Measurements from ENCODE around the gene DCC.

Gene DCC

DNA sequence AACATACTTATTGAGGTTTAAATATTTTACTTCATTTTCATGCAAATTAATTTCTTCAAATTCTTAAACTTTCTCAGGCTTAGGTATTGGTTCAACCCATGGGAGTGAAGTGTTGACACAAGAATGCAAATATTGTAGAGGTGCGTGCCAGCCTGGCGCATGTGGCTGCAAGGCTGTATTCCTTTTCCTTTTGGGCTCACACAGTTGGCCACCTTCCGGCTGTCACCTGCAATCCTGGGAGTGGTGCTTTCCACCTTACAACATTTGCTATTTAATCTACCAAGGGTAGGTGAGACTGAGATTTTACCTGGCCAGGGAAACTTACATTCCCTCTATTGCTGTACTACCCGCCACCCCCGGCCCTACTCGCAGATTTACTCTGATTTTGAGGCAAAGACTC, 141.1 kb downstream of the DCC start:
- DNase-seq (ENCODE audit: low read depth, low spot score) = no peak
- H3K27ac ChIP-seq = no peak overlapping the region

DNA sequence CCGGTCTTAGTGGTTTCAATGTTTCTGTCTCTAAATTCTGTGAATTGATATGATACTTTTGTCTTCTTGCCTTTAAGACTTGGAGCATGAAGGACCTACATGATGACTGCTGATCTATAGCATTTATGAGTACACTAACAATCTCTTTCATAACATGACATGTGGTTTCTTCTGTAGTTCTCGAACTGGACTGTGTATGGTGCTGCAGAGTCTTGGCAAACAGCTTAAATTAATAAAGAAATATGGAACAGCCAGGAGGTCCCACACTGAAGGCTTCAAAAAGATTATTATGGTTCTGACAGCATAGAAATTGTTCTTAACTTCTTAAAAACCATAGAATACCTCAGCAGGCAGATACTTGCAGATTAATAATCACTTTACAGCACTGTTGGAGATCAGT, 145.0 kb downstream of the DCC start:
- no peak for DNase-seq (ENCODE audit: low read depth, low spot score)
- no peak overlapping the region for H3K27ac ChIP-seq

DNA sequence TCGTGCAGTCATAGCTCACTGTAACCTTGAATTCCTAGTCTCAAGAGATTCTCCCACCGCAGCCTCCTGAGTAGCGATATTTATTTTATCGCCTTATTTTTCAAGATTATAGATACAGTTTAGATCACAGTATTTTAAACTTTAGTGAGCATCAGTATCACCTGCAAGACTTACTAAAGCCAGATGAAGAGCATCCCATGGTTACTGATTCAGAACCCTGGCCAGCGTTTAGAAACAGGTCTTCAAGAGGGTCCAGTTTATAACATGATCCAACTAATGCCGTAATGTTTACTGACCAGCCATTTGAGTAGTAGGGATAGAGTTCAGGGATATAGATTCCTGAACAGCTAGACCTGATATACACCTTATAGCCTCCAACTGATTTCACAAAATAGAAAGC, 146.1 kb downstream of the DCC start:
- no peak for DNase-seq (ENCODE audit: low read depth, low spot score)
- H3K27ac ChIP-seq = no peak overlapping the region

DNA sequence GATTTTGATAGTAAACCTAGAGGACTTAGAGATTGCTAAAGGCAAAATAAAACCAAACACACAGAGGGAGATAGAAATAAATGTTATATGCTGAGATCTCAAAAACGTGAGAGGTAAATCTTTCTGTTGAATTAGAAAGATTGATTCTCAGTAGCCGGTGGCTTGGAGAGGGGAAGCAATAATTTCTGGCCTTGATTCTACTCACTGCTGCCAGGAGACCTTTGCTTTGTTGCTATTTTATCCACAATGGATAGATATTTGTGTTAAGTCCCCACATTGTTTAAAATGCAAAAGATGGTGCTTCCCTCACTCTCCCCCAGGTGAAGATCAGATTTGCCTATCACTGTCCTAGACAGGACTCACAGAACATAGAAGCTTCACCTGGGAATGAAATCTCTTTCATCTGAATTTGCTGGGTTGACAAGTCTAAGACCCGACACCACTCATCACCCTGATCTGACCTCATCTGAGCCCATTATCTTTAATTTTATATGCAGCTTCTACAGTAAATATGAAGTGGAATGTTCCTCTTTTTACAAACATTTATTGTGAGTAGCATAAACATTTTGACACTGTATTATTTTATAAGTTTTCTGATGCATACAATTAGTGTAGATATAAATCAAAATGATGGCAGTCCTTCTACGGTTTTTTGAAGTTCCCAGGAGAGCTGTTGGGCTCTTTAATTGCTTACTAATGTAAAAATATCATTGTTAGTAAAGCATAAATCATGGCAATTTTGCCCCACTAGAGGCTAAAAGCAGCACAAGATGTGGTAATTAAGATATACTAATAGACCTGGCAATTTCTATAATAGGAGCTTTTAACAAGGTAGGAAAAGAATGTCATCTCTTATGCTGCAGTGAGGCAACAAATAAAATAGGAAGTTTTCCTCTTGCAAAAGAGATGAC, 149.7 kb downstream of the DCC start:
- no peak overlapping the region for H3K27ac ChIP-seq

DNA sequence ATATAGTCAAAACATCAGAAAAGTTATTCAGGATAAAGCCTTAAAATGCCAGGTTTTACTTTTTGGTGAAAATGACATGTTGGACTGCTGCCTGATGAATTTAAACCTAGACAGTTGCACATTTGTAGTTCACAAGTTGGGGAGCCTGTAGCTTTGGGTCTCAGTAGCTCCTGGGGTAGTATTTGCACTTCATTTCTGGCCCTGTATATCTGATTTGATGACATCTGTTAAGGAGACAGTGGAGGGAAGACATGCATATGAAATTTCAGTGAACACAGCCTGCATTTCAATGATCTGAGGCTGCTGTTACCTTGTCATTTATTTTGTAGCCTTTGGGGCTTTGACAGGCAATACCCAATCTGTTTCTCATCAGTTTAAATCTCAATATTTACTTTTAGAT, 156.4 kb downstream of the DCC start:
- no peak for DNase-seq (ENCODE audit: low read depth, low spot score)
- no peak overlapping the region for H3K27ac ChIP-seq

More for the DNA sequence above, 149.7 kb downstream of the DCC start:
- DNase-seq (ENCODE audit: low read depth, low spot score) = no peak

DNA sequence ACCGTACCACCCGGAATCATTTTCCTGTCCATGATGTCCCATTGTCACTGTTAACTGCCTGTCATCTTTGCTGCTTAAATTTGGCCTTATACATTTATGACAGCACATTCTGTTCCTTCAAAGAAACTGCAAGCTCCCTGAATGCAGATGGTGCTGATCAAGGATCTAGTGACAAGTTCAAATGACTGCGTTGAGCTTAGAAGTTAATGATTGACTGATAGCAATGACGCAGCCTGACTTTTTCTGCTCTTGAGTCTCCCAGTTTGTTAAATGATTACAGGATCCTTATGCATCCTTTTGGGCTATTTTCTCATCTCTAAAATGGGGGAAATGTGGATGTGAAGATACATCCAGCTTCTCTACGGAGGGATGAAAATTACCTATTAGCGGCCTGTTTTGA, 159.0 kb downstream of the DCC start:
- H3K27ac ChIP-seq = no peak overlapping the region
- no peak for DNase-seq (ENCODE audit: low read depth, low spot score)

DNA sequence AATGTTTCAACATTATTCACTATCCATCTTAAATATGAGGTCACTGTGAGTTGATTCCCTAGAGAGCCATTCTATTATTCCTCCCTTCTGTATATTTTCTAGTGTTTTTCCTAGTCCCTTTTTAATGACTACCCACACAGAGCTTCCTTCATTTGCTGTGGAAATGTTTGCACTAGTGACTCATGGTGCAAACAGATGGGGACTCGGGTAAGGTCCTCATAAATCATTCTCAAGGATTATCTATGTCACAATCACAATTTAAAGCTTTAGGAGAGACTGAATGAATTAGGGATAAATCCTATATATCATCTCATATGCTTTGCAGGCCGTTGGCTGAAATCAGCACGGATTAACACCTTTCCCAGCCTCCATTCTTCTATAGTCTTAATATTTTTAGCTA, 159.6 kb downstream of the DCC start:
- no peak overlapping the region for H3K27ac ChIP-seq
- DNase-seq (ENCODE audit: low read depth, low spot score) = no peak

DNA sequence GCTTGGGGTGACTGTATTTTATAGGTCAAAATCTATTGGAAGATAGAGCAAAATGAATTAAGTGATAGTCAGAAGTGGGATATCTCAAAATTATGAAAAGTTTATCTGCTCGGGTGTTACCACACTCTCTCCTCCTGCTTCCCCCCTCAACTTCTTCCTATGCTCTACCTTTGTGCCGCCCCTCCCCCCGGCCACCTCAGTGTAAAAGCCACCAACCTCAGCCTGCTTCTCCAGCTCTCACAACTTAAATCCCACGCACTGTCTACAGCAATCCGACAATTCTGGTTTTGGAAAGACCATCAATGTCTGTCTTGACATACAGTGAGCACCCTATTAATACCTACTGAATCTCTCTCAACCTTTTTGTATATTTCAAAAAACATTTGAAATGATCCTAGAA, 164.6 kb downstream of the DCC start:
- H3K27ac ChIP-seq = no peak overlapping the region
- no peak for DNase-seq (ENCODE audit: low read depth, low spot score)

DNA sequence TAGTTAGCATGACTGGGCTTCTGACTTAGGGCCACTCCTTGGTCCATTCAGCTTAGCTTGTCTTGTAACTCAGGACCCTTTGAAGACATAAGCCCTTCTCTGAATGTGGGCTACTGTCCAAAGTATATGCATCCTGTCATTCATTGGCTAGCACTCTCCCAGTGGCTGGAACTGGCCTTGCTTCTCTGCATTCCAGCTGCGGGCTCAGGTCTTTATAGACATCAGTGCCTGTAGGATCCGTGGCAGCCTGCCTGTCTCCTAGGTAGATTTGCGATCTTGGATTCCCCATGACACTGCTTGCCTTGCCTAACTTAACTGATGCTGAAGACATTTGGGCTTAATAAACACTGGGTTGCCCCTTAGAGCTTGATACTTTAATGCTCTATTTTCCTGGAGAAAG, 170.1 kb downstream of the DCC start:
- H3K27ac ChIP-seq = no peak overlapping the region
- DNase-seq (ENCODE audit: low read depth, low spot score) = no peak

DNA sequence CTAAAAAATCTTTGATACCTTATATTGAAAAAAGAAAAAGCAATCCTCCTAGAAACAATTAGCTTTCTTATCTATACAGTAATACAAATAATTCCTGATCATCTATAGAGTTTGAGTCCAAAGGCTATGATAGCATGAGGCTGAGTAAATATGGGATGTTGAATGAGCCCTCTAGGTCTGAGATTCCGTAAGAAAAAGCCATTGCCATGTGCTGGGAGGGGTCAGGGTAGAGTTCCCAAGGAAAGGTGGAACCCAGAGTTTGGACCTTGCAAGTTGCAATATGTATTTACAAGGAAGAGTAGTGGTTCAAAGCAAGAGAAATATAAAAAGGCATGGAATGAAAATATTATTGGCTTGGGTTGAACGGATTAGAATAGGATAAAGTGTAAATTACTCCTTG, 178.1 kb downstream of the DCC start:
- DNase-seq (ENCODE audit: low read depth, low spot score) = no peak
- H3K27ac ChIP-seq = no peak overlapping the region

DNA sequence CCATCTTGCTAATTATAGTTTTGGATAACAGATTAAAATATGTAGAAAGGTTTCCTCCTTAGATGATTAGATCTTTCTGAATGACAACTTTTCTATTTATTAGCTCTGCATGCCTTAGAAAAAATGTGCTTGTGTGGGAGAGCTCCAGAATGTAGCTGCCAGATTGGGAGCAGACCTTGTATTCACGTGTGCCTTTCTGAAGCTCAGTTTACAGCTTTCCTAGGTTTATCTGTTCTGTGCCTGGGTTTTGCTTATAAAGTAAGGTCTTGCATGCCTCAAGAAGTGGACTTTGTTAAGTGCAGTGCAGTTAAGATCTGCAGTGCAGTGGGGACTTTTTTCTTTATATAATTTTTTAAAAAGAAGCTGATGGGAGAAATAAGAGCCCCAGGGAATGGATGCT, 179.0 kb downstream of the DCC start:
- no peak overlapping the region for H3K27ac ChIP-seq
- DNase-seq (ENCODE audit: low read depth, low spot score) = no peak

DNA sequence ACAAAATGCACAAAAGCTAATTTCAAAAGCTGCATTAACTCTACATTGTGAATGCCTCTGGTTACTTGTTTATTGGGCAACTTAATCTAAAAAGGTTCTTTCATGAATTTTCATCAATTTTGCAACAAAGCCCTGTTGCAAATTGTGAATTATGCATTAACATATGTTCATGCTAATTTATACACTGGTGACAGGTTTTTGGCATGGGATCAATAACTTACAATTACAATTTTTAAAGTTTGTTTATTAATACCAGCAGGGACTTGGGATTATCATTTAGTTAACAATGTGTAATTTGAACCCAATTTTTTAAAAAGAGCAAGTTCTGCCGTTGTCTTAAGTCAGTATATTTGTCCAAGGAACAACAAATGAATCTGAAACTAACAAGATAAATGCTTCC, 183.6 kb downstream of the DCC start:
- DNase-seq (ENCODE audit: low read depth, low spot score) = no peak
- no peak overlapping the region for H3K27ac ChIP-seq

DNA sequence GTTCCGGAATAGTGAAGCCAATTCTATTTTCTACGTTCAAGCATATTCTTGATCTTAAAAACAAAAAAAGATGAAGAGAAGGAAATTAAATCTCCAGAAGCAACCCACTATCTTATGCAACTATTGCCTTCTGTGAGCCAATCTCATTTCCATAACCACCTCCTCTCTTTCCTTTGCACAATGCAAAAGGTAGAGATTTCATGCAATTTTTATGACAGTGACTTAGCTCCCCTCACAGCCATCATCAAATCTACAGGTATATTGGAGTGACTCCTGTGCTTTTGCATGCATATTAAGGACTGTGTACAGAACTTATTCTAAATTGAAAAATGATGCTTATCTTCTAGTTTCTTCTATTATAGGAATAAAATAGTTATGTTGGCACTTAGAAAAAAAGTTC, 191.8 kb downstream of the DCC start:
- H3K27ac ChIP-seq = no peak overlapping the region
- DNase-seq (ENCODE audit: low read depth, low spot score) = no peak

DNA sequence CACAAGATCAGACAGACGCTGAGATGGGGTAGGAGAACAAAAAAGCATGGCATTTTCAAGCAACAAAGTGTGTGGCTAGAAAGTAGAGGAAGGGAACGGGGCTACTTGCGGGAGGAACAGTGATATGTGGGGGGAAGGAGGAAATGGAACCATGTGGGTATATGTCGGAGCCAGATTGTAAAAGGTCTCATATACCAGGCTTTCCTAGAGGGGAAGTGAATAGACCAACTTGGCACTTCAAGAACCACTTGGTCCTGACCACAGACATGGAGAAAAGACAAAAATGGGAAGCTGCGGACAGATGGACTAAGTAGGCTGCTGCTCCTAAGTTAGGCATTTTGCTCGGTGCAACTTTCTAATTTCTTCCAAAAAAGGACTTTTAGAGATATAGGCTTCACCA, 196.0 kb downstream of the DCC start:
- no peak for DNase-seq (ENCODE audit: low read depth, low spot score)
- no peak overlapping the region for H3K27ac ChIP-seq

DNA sequence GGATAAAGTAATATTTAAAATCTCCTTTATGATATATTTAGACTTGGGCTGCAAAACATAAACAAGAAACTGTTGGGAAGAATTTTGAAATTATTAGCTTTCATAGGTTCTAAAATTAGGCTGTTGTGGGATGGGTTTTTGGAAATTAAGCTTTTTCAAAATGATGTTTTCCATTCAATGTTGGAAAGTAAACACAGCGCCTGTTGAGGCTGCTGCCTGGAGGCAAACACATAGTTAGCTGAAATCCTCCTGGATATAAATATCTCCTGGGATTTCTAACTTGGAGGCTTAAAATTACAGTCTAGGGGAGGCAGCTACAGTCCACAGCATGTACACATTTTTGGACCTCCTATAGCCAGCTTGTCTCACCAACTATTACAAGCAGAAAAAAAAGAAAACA, 197.3 kb downstream of the DCC start:
- DNase-seq (ENCODE audit: low read depth, low spot score) = no peak
- no peak overlapping the region for H3K27ac ChIP-seq

DNA sequence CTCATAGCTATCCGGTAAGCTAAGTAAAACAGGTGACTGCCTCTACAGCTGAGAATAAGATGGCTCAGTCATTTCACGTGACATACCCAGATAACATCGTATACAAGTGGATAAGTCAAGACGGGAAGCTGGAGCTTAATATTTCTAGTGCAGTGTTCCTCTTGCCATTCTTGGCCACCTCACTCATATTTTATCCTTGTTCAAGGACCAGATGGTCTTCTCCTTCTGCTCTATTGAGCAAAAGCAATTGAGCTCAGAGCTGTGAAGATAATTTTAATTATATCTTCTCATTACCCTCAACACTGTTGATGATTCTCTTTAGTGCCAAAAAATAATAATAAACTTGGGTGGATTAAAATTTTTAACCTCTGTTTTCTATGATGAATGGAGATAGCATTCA, 201.1 kb downstream of the DCC start:
- no peak for DNase-seq (ENCODE audit: low read depth, low spot score)
- H3K27ac ChIP-seq = no peak overlapping the region

DNA sequence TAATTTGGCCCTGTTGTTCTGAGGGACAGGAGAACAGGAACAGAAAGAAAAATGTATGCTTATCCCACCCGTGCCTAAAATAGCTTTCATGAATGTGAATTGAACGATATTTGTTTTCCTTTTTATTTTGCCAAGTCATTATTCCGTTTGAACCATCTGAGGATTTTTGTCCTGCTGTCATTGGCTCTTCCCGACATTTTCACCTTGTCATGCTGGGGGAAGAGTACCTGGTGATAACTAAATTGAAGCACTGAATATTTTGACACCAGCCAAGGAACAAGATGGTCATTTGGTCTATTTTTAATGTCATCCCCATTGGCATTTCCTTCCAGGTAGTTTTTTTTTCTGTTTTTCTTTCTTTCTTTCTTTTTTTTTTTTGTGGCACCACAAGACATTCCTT, 204.1 kb downstream of the DCC start:
- H3K27ac ChIP-seq = no peak overlapping the region
- DNase-seq (ENCODE audit: low read depth, low spot score) = no peak

DNA sequence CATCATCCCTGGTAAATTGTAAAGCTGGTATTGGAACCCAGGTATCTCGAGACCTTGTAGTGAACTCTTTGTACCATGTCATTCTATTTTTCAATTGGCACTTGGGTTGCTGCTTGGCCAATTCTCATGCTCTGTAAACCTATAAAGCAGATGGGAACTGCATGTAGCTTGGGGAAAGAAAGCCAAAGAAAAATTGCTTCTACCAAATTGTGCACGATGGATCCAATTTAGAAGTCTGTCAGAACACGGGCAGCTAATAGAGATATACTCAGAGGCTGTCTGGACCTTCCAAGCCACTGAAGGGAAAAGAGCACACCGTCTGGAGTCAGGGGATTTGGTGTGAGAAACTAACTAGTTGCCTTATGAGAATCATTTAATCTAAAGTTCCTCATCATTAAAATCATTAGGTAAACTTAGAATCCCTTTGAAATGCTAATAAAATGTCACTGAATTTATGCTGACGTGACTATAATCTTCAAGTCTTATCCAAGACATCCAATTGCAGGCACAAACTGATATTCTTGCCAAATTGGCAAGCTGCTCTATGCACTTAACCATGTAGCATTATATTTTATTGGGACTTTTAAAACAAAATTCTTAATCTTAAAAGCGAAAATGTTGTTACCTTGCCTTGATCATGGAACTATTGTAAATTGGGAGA, 206.8 kb downstream of the DCC start:
- no peak overlapping the region for H3K27ac ChIP-seq

DNA sequence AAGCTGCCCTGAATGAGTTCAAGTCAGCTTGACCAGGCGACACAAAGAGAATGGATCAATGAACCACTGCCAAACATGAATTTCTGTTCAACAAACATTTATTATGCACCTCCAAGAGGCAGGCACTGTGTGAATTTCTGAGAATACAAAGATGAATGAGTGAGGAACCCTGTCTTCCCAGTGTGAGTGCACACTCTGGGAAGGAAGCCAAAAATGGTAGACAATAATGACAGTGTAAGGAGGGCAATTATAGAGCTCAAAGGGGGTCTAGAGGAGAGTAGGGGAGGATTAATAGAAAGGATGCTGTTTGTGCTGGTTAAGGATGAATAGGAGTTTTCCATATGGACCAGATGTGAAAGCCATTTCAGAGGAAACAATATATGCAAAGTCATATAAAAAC, 213.4 kb downstream of the DCC start:
- no peak overlapping the region for H3K27ac ChIP-seq
- no peak for DNase-seq (ENCODE audit: low read depth, low spot score)

More for the DNA sequence above, 206.8 kb downstream of the DCC start:
- no peak for DNase-seq (ENCODE audit: low read depth, low spot score)

DNA sequence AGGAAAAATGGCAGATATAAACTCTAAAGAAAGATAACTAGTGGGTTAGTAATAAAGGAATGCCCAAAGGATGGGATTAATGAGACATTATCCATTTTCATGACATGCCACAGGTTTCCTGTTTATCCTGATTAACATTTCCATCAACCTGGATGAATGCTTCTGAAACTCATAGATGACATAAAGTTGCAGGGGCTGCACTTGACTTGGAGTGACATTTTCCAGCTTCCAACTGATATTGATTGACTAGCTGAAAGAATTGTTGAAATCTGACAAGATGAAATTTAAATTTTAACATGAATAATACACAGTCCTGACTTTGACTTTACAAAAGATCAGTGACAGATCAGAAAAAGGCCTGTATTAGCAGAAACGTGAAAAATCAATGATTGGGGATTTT, 214.2 kb downstream of the DCC start:
- H3K27ac ChIP-seq = no peak overlapping the region
- no peak for DNase-seq (ENCODE audit: low read depth, low spot score)

DNA sequence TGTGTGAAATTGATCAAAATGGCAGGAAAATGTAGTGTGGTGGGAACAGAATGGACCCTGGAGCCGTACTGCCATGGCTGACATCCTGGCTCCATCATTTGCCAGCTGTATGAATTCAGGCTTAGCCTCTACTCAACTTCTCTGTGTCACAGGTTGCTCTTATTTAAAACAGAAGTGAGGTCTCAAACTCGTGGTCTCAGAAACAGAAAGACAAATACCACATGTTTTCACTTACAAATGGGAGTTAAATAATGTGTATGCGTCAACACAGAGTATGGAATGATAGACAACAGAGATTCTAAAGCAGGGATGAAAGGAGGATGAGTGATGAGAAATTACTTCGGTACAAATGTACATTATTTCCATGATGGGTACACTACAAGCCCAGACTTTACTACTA, 227.4 kb downstream of the DCC start:
- no peak overlapping the region for H3K27ac ChIP-seq
- DNase-seq (ENCODE audit: low read depth, low spot score) = no peak

DNA sequence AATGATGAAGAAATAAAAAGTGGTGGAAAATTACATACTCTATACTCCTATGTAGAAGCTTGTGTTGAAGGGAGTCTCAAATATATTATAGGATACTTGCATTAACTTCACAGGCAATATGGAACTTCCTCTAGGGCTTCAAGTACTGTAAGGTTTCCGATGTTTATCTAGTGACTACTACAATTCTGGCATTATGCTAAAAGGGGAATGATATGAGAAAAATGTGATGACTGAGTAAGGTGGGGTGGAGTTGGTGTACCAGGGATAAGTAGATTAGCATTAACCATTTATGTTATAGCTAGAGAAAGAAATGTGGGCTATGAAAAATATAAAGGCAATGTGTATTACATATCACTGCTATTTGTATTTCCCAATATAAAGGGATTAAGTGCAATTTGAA, 229.5 kb downstream of the DCC start:
- H3K27ac ChIP-seq = no peak overlapping the region
- no peak for DNase-seq (ENCODE audit: low read depth, low spot score)

Measured in epithelial cell of prostate (primary cell).